Sciatic nerve (tissue), 2 donors: ENCODE results near the gene OR2V1. TPM values are rescaled to one million over a fixed set of nuclear protein-coding genes. Genes with fewer than 3 reads are reported as not detected.
"Not testable (repeated sequence)": the region's sequence is repeated elsewhere in the genome, so short reads cannot be mapped to it uniquely, and the experiment has no call there.

ENCODE experiments used
- ATAC-seq: fragments of 200-7000 bp; cut with Tn5 transposase; one replicate; pipeline ENCODE4 v1.9.1; 2020; ENCODE audit warnings: mild to moderate bottlenecking, moderate library complexity
- DNase-seq: peaks from one replicate; pipeline ENCODE4 v3.0.0-alpha.2; 2020; ENCODE audit warnings: low spot score
- intact Hi-C: fragments of 100-400 bp; cut with DNase I; formaldehyde crosslinking; loops from one replicate; pipeline ENCODE4 v1.14.2; 2022
- total RNA-seq: library from RNA; stranded (reverse); fragmentation: NEBNext Ultra II Directional; extraction: Animal tissue kit (Norgen Biotek cat#: 25700); gene quantifications from one replicate; pipeline ENCODE4 v1.2.1, GENCODE V29; 2021
- donor health status: DM: no; HTN: no; CAD: no.
- donor health status: DM: no; HTN: no; CAD: no.

Gene OR2V1
- total RNA-seq, 1 donor from 2014 or later: not detected

DNA sequence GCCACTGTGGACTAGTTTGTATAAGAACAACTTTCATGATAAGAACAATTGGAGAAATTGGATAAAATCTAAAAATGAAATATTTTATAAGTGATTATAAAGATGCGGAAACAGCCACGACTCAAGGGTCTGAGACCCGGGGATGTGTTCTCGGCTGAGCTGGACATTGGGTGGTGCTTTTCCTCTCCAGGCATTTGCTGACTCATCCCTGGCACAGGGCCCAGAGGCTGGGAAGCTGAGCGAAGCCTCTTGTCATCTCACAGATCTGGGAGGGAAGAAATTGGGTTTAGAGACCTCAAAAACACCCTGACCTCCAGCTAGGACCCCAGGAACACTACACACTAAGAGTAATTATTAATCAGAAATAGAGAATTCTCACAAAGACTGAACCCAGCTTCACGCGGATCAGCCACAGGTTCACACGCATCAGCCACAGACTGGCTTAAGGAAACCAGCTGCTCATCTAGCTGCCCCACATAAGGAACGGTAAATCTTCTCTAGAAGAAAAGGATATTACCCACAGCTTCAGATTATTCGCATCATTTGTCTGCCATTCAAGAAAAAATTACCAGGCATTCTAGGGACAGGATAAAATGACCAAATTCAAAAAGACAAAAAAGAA lies 2.8 kb upstream of the OR2V1 start:
- DNase-seq (peak; percentile 80), ATAC-seq (no peak)
- intact Hi-C loops: no loop called here

DNA sequence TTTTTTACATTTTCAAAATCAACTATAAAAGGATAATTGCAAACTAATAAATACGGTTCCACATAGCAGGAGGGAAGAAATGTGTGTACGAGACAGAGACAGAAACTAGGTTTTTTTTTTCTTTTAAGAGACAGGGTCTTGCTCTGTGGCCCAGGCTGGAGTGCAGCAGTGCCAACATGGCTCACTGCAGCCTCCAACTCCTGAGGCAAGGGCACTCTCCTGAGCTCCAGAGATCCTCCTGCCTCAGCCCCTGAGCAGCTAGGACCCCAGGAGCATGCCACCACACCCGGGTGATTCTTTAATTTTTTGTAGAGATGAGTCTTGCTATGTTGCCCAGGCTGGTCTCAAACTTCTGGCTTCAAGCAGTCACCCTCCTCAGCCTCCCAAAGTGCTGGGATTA lies 2.1 kb upstream of the OR2V1 start:
- no peak for ATAC-seq
- intact Hi-C loops: no loop called here
- no peak for DNase-seq

DNA sequence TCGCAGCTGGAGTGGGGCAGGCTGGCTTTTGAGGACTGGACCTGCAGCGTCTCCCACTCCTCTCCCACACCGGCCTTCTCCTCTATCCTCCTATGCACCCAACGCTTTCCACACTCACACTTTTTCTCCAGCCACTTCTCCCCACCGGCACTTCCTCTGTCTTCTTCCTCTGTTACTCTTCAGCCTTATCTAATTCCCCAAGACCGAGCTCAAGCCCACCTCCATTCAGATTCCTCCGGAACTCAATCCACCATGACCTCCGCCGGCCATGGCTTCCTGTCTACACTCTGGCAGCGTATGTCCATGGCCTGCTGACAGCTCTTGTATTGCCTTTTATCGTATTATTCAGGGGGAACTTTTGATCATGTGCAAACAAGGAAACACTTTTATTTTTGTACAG lies 545 bp upstream of the OR2V1 start:
- intact Hi-C loops: no loop called here
- no peak for DNase-seq
- no peak for ATAC-seq

DNA sequence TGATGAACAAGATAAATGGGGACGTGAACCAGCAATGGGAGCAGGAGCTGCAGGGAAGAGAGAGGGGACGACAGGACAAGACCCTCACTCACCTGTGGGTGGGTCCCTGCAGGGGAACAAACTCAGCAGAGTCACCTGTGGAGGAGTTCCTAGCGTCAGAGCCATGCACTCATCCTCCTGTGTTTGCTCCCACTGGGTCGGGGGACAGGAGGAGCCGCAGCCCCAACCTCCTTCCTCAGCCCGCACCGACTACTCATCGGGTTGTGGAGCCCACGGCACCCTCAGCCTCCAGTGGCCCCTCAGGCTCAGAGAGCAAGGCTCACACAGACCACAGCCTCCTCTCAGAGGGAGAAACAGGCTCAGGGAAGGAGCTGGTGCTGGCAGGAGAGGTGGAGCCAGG lies 888 bp downstream of the OR2V1 start:
- intact Hi-C loops, DNase-seq, ATAC-seq: not testable (repeated sequence)

DNA sequence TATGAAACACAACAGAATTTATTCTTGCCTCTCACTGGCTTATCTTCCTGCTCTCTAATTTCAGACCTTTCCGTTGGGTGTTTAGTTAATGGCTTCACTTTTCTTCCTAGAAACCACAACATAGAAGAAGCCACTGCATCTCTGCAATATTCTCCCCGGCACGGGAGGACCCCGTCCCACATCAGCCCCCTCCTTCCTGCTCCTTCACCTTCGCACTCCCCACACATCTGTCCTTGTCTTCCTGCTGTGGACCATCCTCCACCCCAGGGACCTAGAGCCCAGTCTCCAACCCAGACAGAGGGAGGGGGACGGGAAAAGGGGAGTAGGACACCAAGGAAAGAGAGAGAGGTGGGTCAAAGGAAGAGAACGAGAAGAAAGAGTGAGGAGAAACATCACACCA lies 1.4 kb downstream of the OR2V1 start:
- ATAC-seq (no peak), DNase-seq (no peak)
- intact Hi-C loops: no loop called here

DNA sequence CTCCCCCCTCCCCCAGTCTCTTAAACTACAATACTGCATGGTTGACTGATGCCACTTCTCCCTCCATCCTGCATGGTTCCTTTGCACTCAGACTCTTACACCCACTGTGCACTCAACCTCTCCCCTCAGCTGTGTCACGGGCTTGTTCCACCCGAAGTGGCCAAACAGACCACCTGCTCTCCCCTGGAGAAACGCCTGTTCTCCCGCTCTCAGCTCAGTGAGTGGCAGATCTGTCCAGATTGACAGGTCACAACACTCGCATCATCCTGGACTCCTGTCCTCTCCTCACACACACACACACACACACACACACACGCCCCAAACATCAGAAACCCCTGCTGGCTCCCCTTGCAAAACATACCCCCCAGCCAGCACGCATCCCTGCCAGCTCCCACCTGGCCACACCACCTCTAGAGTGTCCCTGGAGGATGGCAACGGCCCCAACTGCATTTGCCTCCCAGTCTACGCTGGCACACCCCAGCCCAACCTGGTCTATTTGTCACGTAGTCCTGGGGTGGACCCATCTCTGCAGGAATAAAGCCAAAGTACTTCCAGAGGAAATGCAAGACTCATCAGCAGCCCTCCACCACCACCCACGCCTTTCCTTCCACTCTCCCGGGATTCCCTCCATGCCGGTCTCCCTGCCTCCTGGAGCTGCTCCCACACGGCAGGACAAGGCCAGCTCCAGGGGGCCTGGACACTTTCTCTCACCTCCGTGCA lies 2.9 kb downstream of the OR2V1 start:
- DNase-seq (no peak), ATAC-seq (no peak)
- intact Hi-C loops: no loop called here

DNA sequence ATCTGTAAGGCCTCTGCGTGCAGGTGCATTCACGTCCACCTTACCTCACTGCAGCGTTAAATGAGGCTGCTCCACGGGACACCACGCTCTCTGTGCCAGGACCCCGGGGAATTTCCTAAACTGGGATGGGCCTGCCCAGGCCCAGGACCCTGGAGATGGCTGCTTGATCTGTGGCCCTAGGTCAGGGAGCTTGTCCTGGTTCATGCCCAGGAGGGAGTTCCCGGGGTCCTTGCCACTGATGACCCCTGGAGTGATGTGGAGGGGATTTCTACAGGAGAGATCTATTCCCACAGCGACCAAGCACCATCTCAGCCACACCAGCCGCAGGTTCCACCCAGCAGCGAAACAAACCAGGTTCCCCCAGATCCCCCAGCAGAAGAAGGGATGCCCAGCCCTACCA lies 3.5 kb downstream of the OR2V1 start:
- no peak for DNase-seq
- intact Hi-C loops: no loop called here
- no peak for ATAC-seq

DNA sequence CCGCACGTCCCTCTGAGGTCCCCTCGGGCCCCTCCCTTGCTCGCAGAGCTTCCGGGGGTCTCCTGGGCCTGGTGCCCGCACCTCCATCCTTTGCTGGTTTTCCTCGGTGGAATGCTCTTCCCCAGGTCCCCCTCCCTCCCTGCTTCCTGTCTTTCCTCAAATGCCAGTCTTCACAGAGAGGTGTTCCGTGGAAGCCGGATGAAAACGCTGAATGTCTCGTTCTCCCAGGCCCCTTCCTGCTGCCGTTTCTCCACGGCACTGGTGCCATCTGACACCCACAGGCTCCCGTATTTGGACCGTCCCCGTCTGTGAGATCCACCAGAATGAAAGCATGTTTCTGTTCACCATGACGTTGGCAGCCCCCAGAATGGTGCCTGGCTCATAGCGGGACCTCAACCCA lies 4.1 kb downstream of the OR2V1 start:
- ATAC-seq (no peak), DNase-seq (no peak)
- intact Hi-C loops: no loop called here

DNA sequence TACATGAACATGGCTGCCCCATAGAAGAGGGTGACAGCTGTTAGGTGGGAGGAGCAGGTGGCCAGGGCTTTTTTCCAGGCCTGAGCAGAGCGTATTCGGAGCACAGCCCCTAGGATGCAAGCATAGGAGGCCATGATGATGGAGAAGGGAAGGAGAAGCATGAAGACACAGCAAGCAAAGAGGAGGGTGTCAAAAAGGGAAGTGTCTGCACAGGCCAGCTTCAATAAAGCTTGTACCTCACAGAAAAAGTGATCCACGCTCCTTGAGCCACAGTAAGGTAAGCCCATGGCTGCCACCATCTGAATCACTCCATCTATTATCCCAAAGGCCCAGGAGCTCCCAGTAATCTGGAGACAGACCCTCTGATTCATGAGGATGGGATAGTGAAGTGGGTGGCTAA lies 6.4 kb downstream of the OR2V1 start:
- ATAC-seq (no peak), DNase-seq (no peak)
- intact Hi-C loops: no loop called here

DNA sequence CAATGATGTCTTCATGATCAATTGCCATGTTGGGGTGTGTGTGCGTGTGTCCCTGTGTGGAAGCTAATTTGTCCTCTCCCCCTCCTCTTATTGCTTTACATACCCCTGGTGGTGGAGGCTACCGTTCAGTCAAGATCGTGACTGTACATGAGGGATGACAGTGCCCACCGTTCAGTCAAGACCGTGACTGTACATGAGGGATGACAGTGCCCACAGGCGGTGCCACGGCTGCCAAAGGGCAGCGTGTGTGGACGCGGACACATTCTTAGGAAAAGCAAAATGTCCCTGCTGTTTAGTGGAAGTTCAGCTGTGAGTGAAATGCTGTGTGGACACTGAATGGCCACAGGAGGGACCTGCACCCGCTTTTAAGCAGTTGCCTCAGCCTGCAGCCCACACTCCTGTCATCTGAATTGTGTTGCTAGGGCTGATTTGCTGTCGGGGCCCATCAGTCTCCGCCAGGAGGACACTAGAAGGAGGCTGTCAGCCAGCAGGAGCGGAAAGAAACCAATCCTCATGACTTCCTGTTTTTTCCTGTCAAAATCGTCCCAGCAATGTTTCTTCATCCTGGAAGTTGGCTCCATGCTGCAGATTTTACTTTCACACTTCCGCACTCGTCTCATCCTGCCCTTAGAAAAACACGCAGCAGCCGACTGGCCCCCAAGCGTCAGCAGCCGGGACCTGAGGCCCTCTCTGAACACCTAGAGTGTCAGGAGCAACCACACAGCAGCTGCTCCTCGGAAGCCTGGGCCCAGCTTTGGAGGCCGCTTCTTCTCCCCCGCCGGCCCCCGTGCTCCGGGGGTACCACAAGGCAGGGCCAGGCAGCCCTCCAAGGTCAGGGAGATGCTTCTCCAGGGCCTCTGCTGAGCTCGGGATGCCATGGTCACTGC lies 9.1 kb downstream of the OR2V1 start:
- ATAC-seq (no peak), DNase-seq (no peak)
- intact Hi-C loops: no loop called here

DNA sequence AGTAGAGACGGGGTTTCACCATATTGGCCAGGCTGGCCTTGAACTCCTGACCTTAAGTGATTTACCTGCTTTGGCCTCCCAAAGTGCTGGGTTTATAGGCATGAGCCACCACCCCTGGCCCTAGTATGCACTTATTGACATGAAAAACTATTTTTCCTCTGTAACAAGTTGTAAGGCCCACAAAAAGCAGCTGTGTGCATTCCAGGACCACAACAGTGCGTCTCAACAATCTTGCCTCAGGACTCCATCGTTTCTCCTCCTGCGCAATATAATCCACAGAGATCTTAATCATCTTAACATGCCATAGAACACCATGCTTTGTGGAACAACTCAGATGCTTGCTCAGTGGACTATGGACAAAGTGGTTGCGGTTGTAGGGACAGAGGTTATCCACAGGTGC lies 10.2 kb downstream of the OR2V1 start:
- intact Hi-C loops: no loop called here
- no peak for ATAC-seq
- DNase-seq: no peak

DNA sequence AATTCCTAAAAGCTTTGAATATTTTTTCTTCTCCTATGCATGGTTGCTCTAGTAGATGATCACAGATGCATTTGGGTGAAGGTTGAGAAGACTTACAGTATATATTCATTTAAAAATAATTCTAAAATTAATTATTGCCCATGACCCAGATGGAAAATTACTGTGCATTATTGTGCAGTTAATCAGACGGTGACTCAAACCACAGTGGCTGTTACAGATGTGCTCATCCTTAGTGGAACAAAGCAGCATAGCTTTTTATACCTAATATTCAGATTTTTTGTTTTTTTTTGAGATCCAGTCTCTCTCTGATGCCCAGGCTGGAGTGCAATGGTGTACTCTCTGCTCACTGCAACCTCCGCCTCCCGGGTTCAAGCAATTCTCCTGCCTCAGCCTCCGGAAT lies 10.7 kb downstream of the OR2V1 start:
- DNase-seq: no peak
- no peak for ATAC-seq
- intact Hi-C loops: no loop called here

DNA sequence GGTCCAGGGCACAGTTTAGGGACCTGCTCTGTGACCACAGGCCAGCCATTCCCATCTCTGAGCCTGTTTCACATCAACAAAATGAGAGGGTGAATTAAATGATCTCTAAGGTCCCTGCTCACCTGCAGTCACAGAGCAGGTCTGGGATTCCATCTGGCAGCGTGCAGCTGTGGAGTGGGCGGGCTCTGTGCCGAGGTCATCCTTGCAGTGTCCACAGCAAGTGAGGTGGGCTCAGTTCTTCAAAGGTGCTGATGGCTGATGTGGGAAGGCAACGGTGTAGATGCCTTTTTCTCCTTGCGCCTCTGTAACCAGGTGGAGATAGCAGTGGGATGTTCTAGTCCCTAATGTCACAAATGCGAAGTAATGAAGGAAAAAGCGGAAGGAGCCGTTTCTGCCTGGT lies 11.9 kb downstream of the OR2V1 start:
- intact Hi-C loops: no loop called here
- ATAC-seq (no peak), DNase-seq (no peak)

DNA sequence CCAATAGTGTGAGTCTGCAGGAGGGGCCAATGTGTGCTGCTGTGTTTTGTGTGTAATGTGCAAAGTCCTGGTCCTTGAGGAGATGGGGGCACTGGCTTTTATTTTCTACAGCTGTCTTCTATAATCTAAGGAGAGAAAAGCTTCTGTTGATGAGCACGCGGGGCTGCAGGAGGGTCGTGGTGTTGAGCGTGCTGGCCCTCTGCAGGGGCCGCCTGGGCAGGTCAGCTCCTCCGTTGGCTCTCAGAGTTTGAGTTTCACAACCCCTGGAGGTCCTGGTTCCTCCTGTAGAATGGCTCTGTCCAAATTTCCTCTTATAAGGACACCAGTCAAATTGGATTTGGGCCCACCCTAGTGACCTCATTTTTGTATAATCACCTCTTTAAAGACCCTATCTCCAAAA lies 12.6 kb downstream of the OR2V1 start:
- intact Hi-C loops: no loop called here
- DNase-seq: no peak
- no peak for ATAC-seq

DNA sequence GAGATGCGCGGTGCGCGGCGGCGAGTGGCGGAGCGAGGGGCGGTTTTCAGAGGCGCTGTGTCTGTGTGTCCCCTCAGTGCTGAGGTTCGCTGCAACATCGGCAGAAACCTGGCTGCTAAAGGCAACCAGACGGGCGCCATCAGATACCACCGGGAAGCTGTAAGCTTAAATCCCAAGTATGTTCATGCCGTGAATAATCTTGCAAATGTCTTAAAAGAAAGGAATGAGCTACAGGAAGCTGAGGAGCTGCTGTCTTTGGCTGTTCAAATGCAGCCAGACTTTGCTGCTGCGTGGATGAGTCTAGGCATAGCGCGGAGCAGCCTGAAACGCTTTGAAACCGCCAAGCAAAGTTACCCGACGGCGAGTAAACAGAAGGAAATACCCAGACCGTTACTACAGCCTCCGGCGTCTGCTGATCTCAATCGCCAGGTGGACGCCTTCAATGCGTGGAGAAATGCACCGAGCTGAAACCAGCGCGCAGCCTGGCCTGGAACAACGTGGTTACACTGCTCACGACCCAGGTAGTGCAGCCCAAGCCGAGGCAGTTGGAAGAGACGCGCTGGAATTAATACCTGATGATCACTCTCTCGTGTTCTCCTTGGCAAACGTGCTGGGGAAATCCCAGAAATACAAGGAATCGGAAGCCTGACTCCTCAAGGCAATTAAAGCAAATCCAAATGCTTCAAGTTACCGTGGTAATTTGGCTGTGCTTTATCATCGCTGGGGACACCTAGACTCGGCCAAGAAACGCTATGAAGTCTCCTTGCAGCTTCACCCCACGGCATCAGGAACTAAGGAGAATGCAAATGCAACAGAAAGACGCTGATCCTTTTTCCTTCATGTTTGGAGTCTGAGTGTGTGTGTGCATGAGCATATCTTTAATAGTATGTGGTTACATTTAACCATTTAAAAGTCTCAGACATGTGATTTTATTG lies 15.9 kb downstream of the OR2V1 start:
- no peak for ATAC-seq
- intact Hi-C loops: no loop called here
- no peak for DNase-seq

DNA sequence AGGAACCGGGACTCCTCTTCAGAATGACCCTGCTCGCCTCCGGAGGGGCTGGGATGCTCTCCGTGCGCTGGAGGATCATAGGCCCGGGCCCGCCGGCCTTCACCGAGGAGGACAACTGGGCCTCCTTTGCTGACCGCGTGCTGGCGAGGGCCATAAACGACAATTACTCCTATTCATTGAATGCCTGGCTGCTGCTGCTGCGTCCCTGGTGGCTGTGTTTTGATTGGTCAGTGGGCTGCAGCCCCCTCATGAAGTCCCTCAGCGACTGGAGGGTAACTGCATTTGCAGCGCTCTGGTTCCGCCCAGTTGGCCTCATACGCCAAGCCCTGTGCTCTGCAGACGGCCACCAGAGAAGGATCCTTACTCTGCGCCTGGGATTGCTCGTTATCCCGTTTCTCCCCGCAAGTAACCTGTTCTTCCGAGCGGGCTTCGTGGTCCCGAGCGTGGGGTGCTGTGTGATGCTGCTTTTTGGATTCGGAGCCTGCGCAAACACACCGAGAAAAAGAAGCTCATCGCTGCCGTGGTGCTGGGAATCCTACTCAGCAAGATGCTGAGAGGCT lies 16.6 kb downstream of the OR2V1 start:
- DNase-seq (no peak), ATAC-seq (no peak)
- intact Hi-C loops: no loop called here

DNA sequence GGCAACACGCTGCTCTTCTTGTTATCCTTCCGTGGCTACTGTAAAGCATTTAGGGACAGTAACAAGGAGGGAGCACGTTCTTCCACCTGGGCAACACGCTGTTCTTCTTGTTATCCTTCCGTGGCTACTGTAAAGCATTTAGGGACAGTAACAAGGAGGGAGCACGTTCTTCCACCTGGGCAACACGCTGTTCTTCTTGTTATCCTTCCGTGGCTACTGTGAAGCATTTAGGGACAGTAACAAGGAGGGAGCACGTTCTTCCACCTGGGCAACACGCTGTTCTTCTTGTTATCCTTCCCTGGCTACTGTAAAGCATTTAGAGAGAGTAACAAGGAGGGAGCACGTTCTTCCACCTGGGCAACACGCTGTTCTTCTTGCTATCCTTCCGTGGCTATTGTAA lies 17.4 kb downstream of the OR2V1 start:
- intact Hi-C loops, ATAC-seq, DNase-seq: not testable (repeated sequence)

DNA sequence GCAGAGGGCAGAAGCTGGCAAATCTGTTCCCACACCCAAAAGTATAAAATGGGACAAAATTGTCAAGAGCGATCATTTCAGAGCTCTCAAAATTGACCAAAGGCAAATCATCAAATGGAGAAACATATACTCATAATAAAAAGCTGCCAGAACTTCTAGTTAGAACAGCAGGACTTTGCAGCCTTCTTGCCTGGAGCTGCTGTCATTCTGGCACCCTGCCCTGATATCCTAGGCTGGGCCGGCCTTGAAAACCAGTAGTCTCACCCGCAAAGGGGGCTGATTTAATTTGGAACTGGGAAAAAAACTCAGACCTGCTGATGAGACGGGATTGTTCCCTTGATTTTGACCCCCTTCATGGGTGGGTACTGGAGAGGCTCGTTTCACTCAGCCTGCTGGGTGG lies 18.5 kb downstream of the OR2V1 start:
- DNase-seq (peak; percentile 30), ATAC-seq (no peak)
- intact Hi-C loops: no loop called here

DNA sequence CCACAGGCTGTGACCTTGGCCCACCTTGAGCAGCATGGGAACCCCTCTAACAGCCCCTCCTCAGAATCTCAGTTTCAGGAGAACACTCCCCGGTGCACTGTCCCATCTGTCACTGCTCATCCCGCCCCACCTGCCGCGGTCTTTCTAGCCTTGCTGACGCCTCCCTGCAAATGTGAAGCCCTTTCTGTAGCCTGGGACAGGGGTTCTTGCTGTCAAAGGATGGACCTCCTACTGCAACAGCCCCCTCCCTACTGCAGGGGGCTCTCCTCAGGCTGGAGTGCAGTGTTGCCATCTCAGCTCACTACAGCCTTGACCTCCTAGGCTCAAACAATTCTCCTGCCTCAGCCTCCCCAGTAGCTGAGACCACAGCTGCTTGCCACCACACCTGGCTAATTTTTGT lies 20.0 kb downstream of the OR2V1 start:
- no peak for DNase-seq
- ATAC-seq: no peak

More for the DNA sequence above, 20.0 kb downstream of the OR2V1 start:
- intact Hi-C loops: no loop called here
